Measurements from ENCODE around the gene TNS4.

GRCh38 chr17:40484973-40485530, 16.4 kb downstream of the TNS4 start:
- TF ChIP-seq, protein P1, sequence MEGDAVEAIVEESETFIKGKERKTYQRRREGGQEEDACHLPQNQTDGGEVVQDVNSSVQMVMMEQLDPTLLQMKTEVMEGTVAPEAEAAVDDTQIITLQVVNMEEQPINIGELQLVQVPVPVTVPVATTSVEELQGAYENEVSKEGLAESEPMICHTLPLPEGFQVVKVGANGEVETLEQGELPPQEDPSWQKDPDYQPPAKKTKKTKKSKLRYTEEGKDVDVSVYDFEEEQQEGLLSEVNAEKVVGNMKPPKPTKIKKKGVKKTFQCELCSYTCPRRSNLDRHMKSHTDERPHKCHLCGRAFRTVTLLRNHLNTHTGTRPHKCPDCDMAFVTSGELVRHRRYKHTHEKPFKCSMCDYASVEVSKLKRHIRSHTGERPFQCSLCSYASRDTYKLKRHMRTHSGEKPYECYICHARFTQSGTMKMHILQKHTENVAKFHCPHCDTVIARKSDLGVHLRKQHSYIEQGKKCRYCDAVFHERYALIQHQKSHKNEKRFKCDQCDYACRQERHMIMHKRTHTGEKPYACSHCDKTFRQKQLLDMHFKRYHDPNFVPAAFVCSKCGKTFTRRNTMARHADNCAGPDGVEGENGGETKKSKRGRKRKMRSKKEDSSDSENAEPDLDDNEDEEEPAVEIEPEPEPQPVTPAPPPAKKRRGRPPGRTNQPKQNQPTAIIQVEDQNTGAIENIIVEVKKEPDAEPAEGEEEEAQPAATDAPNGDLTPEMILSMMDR (IDR thresholded peaks at IDR 0.05) = no peak
- TF ChIP-seq ZFX (IDR thresholded peaks at IDR 0.05; ENCODE audit: borderline replicate concordance) = no peak

Data from 22Rv1 (cell line).